Endodermal cell (in vitro differentiated cells): Measurements from ENCODE around the gene HAX1. TPM values are rescaled to one million over a fixed set of nuclear protein-coding genes. Genes with fewer than 3 reads are reported as not detected.
"Not testable (repeated sequence)": the region's sequence is repeated elsewhere in the genome, so short reads cannot be mapped to it uniquely, and the experiment has no call there.

ENCODE experiments used
- DNase-seq: peaks from one replicate; pipeline ENCODE4 v3.0.0-alpha.2; 2017
- H3K27ac ChIP-seq: 2 replicates; pipeline ENCODE4 v1.5.1; 2013; ENCODE audit warnings: mild to moderate bottlenecking, low read depth, low read length, moderate library complexity
- H3K27me3 ChIP-seq: 2 replicates; pipeline ENCODE4 v1.6.1; 2013; ENCODE audit warnings: mild to moderate bottlenecking, low read length, moderate library complexity; ENCODE audit not compliant: insufficient read depth, control insufficient read depth, poor library complexity, severe bottlenecking
- H3K36me3 ChIP-seq: 2 replicates; pipeline ENCODE4 v1.7.0; 2013; ENCODE audit warnings: mild to moderate bottlenecking, low read length, moderate library complexity; ENCODE audit not compliant: control insufficient read depth, insufficient read depth
- H3K4me1 ChIP-seq: one replicate; pipeline ENCODE4 v1.7.0; 2013; ENCODE audit warnings: low read length; ENCODE audit not compliant: control insufficient read depth, insufficient read depth
- H3K4me3 ChIP-seq: 2 replicates; pipeline ENCODE4 v1.5.1; 2013; ENCODE audit warnings: mild to moderate bottlenecking, low read length, moderate library complexity
- H3K9ac ChIP-seq: 2 replicates; pipeline ENCODE4 v1.6.1; 2013; ENCODE audit warnings: mild to moderate bottlenecking, low read length, moderate library complexity; ENCODE audit not compliant: poor library complexity, severe bottlenecking; ENCODE audit errors: extremely low read depth
- H3K9me3 ChIP-seq: 2 replicates; pipeline ENCODE4 v1.6.1; 2013; ENCODE audit warnings: mild to moderate bottlenecking, low read length, moderate library complexity; ENCODE audit not compliant: control insufficient read depth
- H3K27ac Mint-ChIP-seq: 2 replicates; pipeline ENCODE4 v1.8.0; 2020; ENCODE audit warnings: mixed read lengths
- H3K27me3 Mint-ChIP-seq: 2 replicates; pipeline ENCODE4 v1.8.0; 2021; ENCODE audit warnings: mild to moderate bottlenecking, mixed read lengths; ENCODE audit not compliant: insufficient read depth
- H3K36me3 Mint-ChIP-seq: 2 replicates; pipeline ENCODE4 v1.8.0; 2020; ENCODE audit warnings: low read depth, mixed read lengths
- H3K4me1 Mint-ChIP-seq: 2 replicates; pipeline ENCODE4 v1.8.0; 2020; ENCODE audit warnings: mixed read lengths
- H3K4me3 Mint-ChIP-seq: 2 replicates; pipeline ENCODE4 v1.8.0; 2020; ENCODE audit warnings: mild to moderate bottlenecking, moderate library complexity, mixed read lengths
- H3K9me3 Mint-ChIP-seq: 2 replicates; pipeline ENCODE4 v1.8.0; 2020; ENCODE audit warnings: mild to moderate bottlenecking, mixed read lengths
- whole genome bisulfite sequencing, 2 experiments: methylation state at CpG; one replicate each; pipeline versions ENCODE4 v1.1.5 to v1.1.7; 2013; ENCODE audit warnings: missing lambda C conversion rate in 2 of 2, mixed read lengths in 1 of 2; ENCODE audit not compliant: insufficient coverage in 1 of 2, insufficient read length in 1 of 2; 5-methylcytosine and 5-hydroxymethylcytosine counted together
- total RNA-seq, 2 donors: library from RNA; stranded (reverse); fragmentation: NEBNext Ultra II Directional in 1 of 2; extraction: Animal tissue kit (Norgen Biotek cat#: 25700) in 1 of 2; gene quantifications; 2 replicates in 1 of 2; 3 replicates in 1 of 2; pipeline ENCODE4 v1.2.1, GENCODE V29; 2021
- TF ChIP-seq, protein P1 (sequence below): fragments of 200-600 bp; sonication (generic); conservative IDR thresholded peaks from 2 replicates; pipeline ENCODE4 v1.5.0; 2021; ENCODE audit warnings: antibody characterized with exemption, mild to moderate bottlenecking

HAX1 gene
- total RNA-seq, 2 donors from 2014 or later, result 55.7 to 59.4 TPM

DNA sequence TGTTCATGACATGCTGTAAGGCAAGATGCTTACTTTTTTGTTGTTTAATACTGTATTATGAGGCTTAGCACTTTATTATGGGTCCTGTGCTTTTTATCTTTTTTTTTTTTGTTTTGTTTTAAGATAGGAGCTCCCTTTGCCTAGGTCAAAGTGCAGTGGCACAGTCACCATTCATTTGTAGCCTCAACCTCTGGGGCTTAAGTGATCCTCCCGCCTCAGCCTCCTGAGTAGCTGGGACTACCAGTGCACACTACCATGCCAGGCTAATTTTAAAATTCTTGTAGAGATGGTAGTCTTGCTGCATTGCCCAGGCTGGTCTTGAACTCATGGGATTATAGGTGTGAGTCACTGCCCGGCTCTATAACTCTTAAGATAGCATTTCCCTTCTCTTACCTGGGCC lies 47.1 kb upstream of the HAX1 start:
- H3K9me3 ChIP-seq, result no peaks in the 10 kb centered on the region
- TF ChIP-seq, protein P1, sequence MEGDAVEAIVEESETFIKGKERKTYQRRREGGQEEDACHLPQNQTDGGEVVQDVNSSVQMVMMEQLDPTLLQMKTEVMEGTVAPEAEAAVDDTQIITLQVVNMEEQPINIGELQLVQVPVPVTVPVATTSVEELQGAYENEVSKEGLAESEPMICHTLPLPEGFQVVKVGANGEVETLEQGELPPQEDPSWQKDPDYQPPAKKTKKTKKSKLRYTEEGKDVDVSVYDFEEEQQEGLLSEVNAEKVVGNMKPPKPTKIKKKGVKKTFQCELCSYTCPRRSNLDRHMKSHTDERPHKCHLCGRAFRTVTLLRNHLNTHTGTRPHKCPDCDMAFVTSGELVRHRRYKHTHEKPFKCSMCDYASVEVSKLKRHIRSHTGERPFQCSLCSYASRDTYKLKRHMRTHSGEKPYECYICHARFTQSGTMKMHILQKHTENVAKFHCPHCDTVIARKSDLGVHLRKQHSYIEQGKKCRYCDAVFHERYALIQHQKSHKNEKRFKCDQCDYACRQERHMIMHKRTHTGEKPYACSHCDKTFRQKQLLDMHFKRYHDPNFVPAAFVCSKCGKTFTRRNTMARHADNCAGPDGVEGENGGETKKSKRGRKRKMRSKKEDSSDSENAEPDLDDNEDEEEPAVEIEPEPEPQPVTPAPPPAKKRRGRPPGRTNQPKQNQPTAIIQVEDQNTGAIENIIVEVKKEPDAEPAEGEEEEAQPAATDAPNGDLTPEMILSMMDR, result no peak
- Mint-ChIP-seq H3K27ac (no peak overlapping the region), H3K4me3 (no peak overlapping the region), H3K36me3 (peaks cover 65% of the 10 kb centered on the region), H3K4me1 (peaks cover 23% of the 10 kb centered on the region), H3K27me3 (no peaks in the 10 kb centered on the region), H3K9me3 (no peaks in the 10 kb centered on the region)
- H3K9ac ChIP-seq, result no peak overlapping the region
- DNase-seq, result no peak
- H3K4me3 ChIP-seq, result no peak overlapping the region
- H3K27ac ChIP-seq, result no peak overlapping the region
- H3K36me3 ChIP-seq, result peaks cover 63% of the 10 kb centered on the region
- no peaks in the 10 kb centered on the region for H3K27me3 ChIP-seq
- H3K4me1 ChIP-seq, result peaks cover 6% of the 10 kb centered on the region
- WGBS, 2 experiments, result 94 to 100% methylated on average over 2 of the region's 2 CpGs

DNA sequence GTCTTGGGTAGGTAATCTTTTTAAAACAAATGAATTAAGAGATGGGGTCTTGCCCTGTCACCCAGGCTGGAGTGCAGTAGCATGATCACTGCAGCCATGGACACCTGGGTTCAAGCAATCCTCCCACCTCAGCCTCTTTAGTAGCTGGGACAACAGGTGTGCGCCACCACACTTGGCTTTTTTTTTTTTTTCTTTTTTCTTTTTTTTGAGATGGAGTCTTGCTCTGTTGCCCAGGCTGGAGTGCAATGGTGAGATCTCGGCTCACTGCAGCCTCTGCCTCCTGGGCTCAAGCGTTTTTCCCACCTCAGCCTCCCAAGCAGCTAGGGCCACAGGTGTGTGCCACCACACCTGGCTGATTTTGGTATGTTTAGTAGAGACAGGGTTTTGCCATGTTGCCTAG lies 41.3 kb upstream of the HAX1 start:
- not testable (repeated sequence) for H3K9me3 Mint-ChIP-seq, H3K27ac ChIP-seq, H3K9me3 ChIP-seq, H3K27ac Mint-ChIP-seq, H3K27me3 Mint-ChIP-seq, H3K27me3 ChIP-seq, H3K4me3 Mint-ChIP-seq, DNase-seq, H3K4me1 ChIP-seq, H3K9ac ChIP-seq, H3K4me3 ChIP-seq, H3K4me1 Mint-ChIP-seq
- peaks cover 88% of the 10 kb centered on the region for H3K36me3 Mint-ChIP-seq
- peaks cover 91% of the 10 kb centered on the region for H3K36me3 ChIP-seq
- 94 to 100% methylated on average over 1 to 3 of the region's 3 CpGs for WGBS, 2 experiments

DNA sequence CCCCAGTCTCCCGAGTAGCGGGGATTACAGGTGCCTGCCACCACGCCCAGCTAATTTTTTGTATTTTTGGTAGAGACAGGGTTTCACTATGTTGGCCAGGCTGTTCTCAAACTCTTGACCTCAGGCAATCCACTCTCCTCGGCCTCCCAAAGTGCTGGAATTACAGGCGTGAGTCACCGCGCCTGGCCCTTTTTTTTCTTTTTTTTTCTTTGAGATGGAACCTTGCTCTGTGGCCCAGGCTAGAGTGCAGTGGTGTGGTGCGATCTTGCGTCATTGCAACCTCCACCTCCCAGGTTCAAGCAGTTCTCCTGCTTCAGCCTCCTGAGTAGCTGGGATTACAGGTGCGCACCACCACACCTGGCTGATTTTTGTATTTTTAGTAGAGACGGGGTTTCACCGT lies 39.3 kb upstream of the HAX1 start:
- DNase-seq, H3K27me3 Mint-ChIP-seq, H3K4me1 Mint-ChIP-seq, H3K4me3 ChIP-seq, H3K9ac ChIP-seq, H3K4me1 ChIP-seq, H3K9me3 ChIP-seq, H3K9me3 Mint-ChIP-seq, H3K4me3 Mint-ChIP-seq, H3K27ac ChIP-seq, H3K27ac Mint-ChIP-seq, H3K27me3 ChIP-seq: not testable (repeated sequence)
- peaks cover 92% of the 10 kb centered on the region for H3K36me3 ChIP-seq
- WGBS, 2 experiments, result 91 to 96% methylated on average over 11 to 12 of the region's 12 CpGs
- H3K36me3 Mint-ChIP-seq, result peaks cover 88% of the 10 kb centered on the region

GRCh38 chr1:154236855-154237254 lies 35.6 kb upstream of the HAX1 start:
- TF ChIP-seq, protein P1, result no peak
- no peak for DNase-seq
- no peak overlapping the region for H3K27ac ChIP-seq
- no peaks in the 10 kb centered on the region for H3K4me1 Mint-ChIP-seq
- H3K9me3 Mint-ChIP-seq, result no peaks in the 10 kb centered on the region
- H3K27me3 ChIP-seq, result no peaks in the 10 kb centered on the region
- 95 to 97% methylated on average over 3 to 4 of the region's 4 CpGs for WGBS, 2 experiments
- H3K36me3 Mint-ChIP-seq, result peaks cover 83% of the 10 kb centered on the region
- no peaks in the 10 kb centered on the region for H3K9me3 ChIP-seq
- no peak overlapping the region for H3K27ac Mint-ChIP-seq
- no peaks in the 10 kb centered on the region for H3K27me3 Mint-ChIP-seq
- no peaks in the 10 kb centered on the region for H3K4me1 ChIP-seq
- H3K4me3 ChIP-seq, result no peak overlapping the region
- no peak overlapping the region for H3K9ac ChIP-seq
- no peak overlapping the region for H3K4me3 Mint-ChIP-seq
- H3K36me3 ChIP-seq, result peaks cover 88% of the 10 kb centered on the region
